Ovary (tissue), 10 donors: ENCODE data around the gene NR0B2. TPM values are rescaled to one million over a fixed set of nuclear protein-coding genes. Genes with fewer than 3 reads are reported as not detected.

Experiments used
- DNase-seq, 5 donors: peaks; one replicate each; pipeline ENCODE4 v3.0.0-alpha.2; 2019 to 2020
- H3K27ac ChIP-seq, 2 donors: fragments of 200-600 bp; one replicate each; pipeline versions ENCODE4 v1.5.1 to v1.8.0; 2019 to 2022
- H3K27me3 ChIP-seq: fragments of 200-600 bp; one replicate; pipeline ENCODE4 v1.8.0; 2022
- H3K36me3 ChIP-seq: fragments of 200-600 bp; sonication (generic); one replicate; pipeline ENCODE4 v1.5.1; 2019
- H3K4me1 ChIP-seq: one replicate; pipeline ENCODE4 v1.8.1; 2013; ENCODE audit warnings: mild to moderate bottlenecking, moderate library complexity; ENCODE audit not compliant: insufficient read depth
- H3K4me3 ChIP-seq: fragments of 200-600 bp; sonication (generic); one replicate; pipeline ENCODE4 v1.5.1; 2017
- H3K9me3 ChIP-seq, 2 donors: fragments of 200-600 bp in 1 of 2; sonication (generic) in 1 of 2; one replicate each; pipeline versions ENCODE4 v1.5.1 to v1.8.1; 2013 to 2019; ENCODE audit warnings: mild to moderate bottlenecking in 1 of 2, moderate library complexity in 1 of 2
- CTCF ChIP-seq, 3 donors: fragments of 450-650 bp in 2 of 3; fragments of 200-600 bp in 1 of 3; IDR thresholded peaks; one replicate each; pipeline versions ENCODE4 v1.5.1 to v1.8.0; 2016 to 2022; ENCODE audit warnings: antibody characterized with exemption in 3 of 3, mild to moderate bottlenecking in 1 of 3
- EP300 ChIP-seq: sonication (generic); formaldehyde crosslinking; IDR thresholded peaks from one replicate; pipeline ENCODE4 v1.6.1; 2017; ENCODE audit warnings: antibody characterized with exemption
- POLR2A ChIP-seq: fragments of 450-650 bp; IDR thresholded peaks from one replicate; pipeline ENCODE4 v1.6.1; 2017; ENCODE audit warnings: antibody characterized with exemption, mild to moderate bottlenecking, moderate library complexity
- WGBS, 3 donors: extraction: QIAGEN DNeasy Blood & Tissue Kit in 1 of 3; methylation state at CpG; one replicate each; pipeline versions ENCODE4 v1.1.5 to v1.1.7; 2013 to 2017; 5-methylcytosine and 5-hydroxymethylcytosine counted together
- intact Hi-C, 4 donors: fragments of 100-400 bp; cut with DNase I; formaldehyde crosslinking; loops; one replicate each; pipeline versions ENCODE4 v1.11.0 to v1.15.1; 2022 to 2023
- long read RNA-seq, 3 donors: library from polyadenylated mRNA in 2 of 3; unstranded in 2 of 3; transcript quantifications; one replicate each; pipeline ENCODE4 v2.0.0 and lab custom pipeline, GENCODE V29; 2021 to 2026
- polyA plus RNA-seq, 2 donors: library from polyadenylated mRNA; stranded (reverse); fragments of 200-250 nt in 1 of 2; fragments of 350-450 nt in 1 of 2; fragmentation: Illumina TruSeq in 1 of 2; extraction: RNeasy Lipid Tissue Mini Kit (QIAGEN cat#74804) in 1 of 2; gene quantifications; one replicate each; pipeline ENCODE4 v1.2.3, GENCODE V29; 2013 to 2014
- total RNA-seq, 7 donors: library from RNA; depleted of rRNA in 2 of 7; stranded (reverse); fragments of >200 nt in 2 of 7; fragmentation: NEBNext Ultra II Directional in 3 of 7; extraction: Animal tissue kit (Norgen Biotek cat#: 25700) in 3 of 7; gene quantifications; one replicate each; pipeline versions ENCODE4 v1.1.0 to v1.2.4, GENCODE V29; 2016 to 2023
- donor health status: DM: no; HTN: no; CAD: no; lungs with moderate emphysema.
- donor health status: DM: no; HTN: no; CAD: no.
- donor health status: Bipolar disorder and iron deficiency.
- donor health status: DM: yes; HTN: yes; CAD: no.
- donor health status: DM: no; HTN: no; CAD: no.
- donor health status: DM: yes; HTN: yes; CAD: no.

NR0B2 gene, protein sequence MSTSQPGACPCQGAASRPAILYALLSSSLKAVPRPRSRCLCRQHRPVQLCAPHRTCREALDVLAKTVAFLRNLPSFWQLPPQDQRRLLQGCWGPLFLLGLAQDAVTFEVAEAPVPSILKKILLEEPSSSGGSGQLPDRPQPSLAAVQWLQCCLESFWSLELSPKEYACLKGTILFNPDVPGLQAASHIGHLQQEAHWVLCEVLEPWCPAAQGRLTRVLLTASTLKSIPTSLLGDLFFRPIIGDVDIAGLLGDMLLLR
- total RNA-seq = under 1 TPM in 1 of 7 donors, not detected in 6; 0.18 TPM
- polyA plus RNA-seq = under 1 TPM in 1 of 2 donors, not detected in 1; 0.18 TPM
- long read RNA-seq, donor 1 = 0 reads
- long read RNA-seq, donor 2, partial matches to known transcripts = 0 of 1 reads
- long read RNA-seq, donor 2, other reads (novel, unspliced or antisense) = 0 of 1 reads
- long read RNA-seq, donor 3 = 0 reads

DNA sequence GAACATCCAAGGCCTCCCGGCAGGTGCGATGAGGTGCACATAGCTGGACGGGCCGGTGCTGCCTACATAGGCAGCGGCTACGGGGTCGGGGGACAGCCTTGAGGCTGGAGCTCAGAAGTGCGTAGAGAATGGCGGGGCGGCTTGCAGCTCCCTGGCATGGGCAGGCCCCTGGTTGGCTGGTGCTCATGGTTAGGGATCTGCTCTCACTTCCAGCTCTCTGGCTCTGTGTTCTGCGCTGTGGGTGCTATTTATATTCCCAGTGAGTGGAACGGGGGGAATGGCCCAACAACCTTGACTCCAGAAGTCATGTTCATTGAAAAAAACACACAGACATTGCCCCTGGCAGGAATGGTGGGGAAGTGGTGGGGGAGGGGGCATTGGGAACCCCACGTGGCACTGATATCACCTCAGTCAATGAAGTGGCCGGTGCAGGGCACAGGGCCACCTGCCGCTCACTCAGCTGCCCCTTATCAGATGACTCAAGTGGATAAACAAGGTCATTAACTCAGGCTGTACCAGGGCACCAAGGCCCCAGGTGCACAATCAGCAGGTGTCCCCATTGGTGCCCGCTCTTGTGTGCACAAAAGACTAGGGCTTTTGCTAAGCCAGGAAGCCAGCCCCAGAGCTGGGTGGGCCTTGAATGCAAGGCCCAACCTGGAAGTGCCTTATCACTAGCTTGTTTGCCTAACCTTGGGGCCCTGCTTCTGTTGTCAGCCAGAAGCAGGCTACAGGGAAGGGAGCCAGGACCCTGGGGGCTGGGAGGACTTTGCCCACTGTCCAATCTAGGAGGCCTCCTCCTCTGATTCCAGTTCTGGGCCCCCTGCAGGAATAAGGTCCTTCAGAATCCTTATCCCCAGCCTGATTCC, at the start of gene NR0B2:
Gene NR0B2, minus strand, starts transcription at position 222 of the 866 bp plus-strand sequence. Its CDS starts 35 bp downstream, at position 187.
- Histone ChIP-seq H3K36me3 (no peaks in the 10 kb centered on the region), H3K27ac (no peak within 1 kb of the TSS), H3K27me3 (no peaks in the 10 kb centered on the region), H3K9me3 (no peaks in the 10 kb centered on the region), H3K4me3 (no peak within 1 kb of the TSS), H3K4me1 (no peaks in the 10 kb centered on the region)
- no peak for DNase-seq
- intact Hi-C loops = no loop called here
- 54 to 76% (median 57%) methylated on average over 16 of the region's 16 CpGs for WGBS, 3 donors
- TF ChIP-seq EP300 (no peak), POLR2A (no peak), CTCF (IDR thresholded peaks at IDR 0.05) (no peak)

DNA sequence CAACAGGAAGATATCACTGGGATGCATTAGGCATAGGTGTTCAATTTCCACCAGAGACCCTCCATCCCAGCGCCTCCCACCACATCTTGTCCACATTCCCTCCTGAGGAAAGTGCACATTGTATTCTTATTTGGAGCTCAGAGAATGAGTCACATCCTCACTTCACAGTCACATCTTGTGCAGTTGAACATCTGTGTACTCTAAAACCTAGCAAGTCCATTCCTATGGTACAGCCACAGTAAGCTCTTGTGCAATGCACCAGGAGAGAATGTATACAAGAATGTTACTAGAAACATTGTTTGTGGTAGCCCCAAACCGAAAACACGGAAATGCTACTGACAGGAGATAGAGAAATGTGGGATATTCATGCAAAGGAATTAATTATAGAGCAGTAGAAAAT, 48.1 kb upstream of the NR0B2 start:
- DNase-seq = no peak
- no peaks in the 10 kb centered on the region for H3K9me3 ChIP-seq
- intact Hi-C loops = no loop called here
- H3K36me3 ChIP-seq = no peaks in the 10 kb centered on the region
- H3K4me3 ChIP-seq = no peak overlapping the region
- H3K27me3 ChIP-seq = no peaks in the 10 kb centered on the region
- WGBS, 3 donors = 43 to 53% (median 44%) methylated on average over 3 of the region's 3 CpGs
- TF ChIP-seq EP300 (no peak), CTCF (IDR thresholded peaks at IDR 0.05) (no peak), POLR2A (no peak)
- H3K27ac ChIP-seq = no peak overlapping the region
- H3K4me1 ChIP-seq = peaks cover 4% of the 10 kb centered on the region

GRCh38 chr1:26960625-26960966, 46.8 kb upstream of the NR0B2 start:
- WGBS, 3 donors = 4 to 9% (median 7%) methylated on average over 3 of the region's 3 CpGs
- peaks cover 4% of the 10 kb centered on the region for H3K4me1 ChIP-seq
- intact Hi-C loops = no loop called here
- no peaks in the 10 kb centered on the region for H3K36me3 ChIP-seq
- DNase-seq = no peak
- peak overlapping the region; percentile 24 for H3K4me3 ChIP-seq
- H3K9me3 ChIP-seq = no peaks in the 10 kb centered on the region
- no peak overlapping the region for H3K27ac ChIP-seq
- no peak for TF ChIP-seq CTCF (IDR thresholded peaks at IDR 0.05)
- no peak for TF ChIP-seq EP300
- H3K27me3 ChIP-seq = no peaks in the 10 kb centered on the region

- H3K4me1 ChIP-seq = peaks cover 4% of the 10 kb centered on the region
- peak within 1 kb of the TSS; percentile 24 for H3K4me3 ChIP-seq
- TF ChIP-seq EP300 = no peak
- no peak for TF ChIP-seq POLR2A
- TF ChIP-seq CTCF (IDR thresholded peaks at IDR 0.05) = no peak
- H3K36me3 ChIP-seq = no peaks in the 10 kb centered on the region
- H3K27me3 ChIP-seq = no peaks in the 10 kb centered on the region
- 1% methylated on average over 40 to 86 of the region's 86 CpGs for WGBS, 3 donors
- no peak within 1 kb of the TSS for H3K27ac ChIP-seq
- intact Hi-C loops = no loop called here
- DNase-seq = peak in 1 of 5 donors; percentile 22
- no peaks in the 10 kb centered on the region for H3K9me3 ChIP-seq
Measured at GRCh38 chr1:26959722-26960624, 46.2 kb upstream of the NR0B2 start, which contains the start of gene KDF1. TSS of gene KDF1 (minus strand) at chr1:26960468. CDS start at chr1:26952380, 8,088 bp downstream.
